ENCODE results near the gene ANKRD63.

- TF ChIP-seq, protein P1, sequence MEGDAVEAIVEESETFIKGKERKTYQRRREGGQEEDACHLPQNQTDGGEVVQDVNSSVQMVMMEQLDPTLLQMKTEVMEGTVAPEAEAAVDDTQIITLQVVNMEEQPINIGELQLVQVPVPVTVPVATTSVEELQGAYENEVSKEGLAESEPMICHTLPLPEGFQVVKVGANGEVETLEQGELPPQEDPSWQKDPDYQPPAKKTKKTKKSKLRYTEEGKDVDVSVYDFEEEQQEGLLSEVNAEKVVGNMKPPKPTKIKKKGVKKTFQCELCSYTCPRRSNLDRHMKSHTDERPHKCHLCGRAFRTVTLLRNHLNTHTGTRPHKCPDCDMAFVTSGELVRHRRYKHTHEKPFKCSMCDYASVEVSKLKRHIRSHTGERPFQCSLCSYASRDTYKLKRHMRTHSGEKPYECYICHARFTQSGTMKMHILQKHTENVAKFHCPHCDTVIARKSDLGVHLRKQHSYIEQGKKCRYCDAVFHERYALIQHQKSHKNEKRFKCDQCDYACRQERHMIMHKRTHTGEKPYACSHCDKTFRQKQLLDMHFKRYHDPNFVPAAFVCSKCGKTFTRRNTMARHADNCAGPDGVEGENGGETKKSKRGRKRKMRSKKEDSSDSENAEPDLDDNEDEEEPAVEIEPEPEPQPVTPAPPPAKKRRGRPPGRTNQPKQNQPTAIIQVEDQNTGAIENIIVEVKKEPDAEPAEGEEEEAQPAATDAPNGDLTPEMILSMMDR (IDR thresholded peaks at IDR 0.05; ENCODE audit: borderline replicate concordance, extremely low read depth, low read length, poor library complexity, severe bottlenecking) = no peak
- TF ChIP-seq EZH2 (IDR thresholded peaks at IDR 0.05; ENCODE audit: borderline replicate concordance, low read depth, low read length, severe bottlenecking) = no peak
Observed at GRCh38 chr15:40306908-40307307, 24.0 kb upstream of the ANKRD63 start.
